ENCODE data around the gene SRP19. TPM values are rescaled to one million over a fixed set of nuclear protein-coding genes. Genes with fewer than 3 reads are reported as not detected.

The SRP19 gene
- total and polyA plus RNA-seq, 10 donors: 29.9 to 90.5 (median 53.7) TPM

GRCh38 chr5:112908854-112909253 is 47.8 kb downstream of the SRP19 start:
- TF ChIP-seq CTCF (IDR thresholded peaks at IDR 0.05 in 8 of 11, conservative IDR thresholded peaks at IDR 0.05 in 3 of 11) (no peak), POLR2A (IDR thresholded peaks at IDR 0.05) (no peak), POLR2AphosphoS5 (IDR thresholded peaks at IDR 0.05) (no peak)
- H3K4me3 ChIP-seq: no peak overlapping the region
- intact Hi-C loops (cut with DNase I; ENCODE audit: low total_unique reads): no loop called here
- no peaks in the 10 kb centered on the region for H3K9me3 ChIP-seq
- DNase-seq: no peak
- H3K36me3 ChIP-seq: peaks cover 0 to 74% (median 10%) of the 10 kb centered on the region in 6 donors
- no peak overlapping the region for H3K27ac ChIP-seq
- H3K4me1 ChIP-seq: peaks cover 0 to 71% (median 20%) of the 10 kb centered on the region in 6 donors
- no peaks in the 10 kb centered on the region for H3K27me3 ChIP-seq (replicated peaks in 1 of 7)

- WGBS, 5 donors: 83 to 100% (median 93%) methylated on average over 1 of the region's 1 CpG
- TF ChIP-seq CTCF (IDR thresholded peaks at IDR 0.05 in 8 of 11, conservative IDR thresholded peaks at IDR 0.05 in 3 of 11): no peak
- TF ChIP-seq POLR2AphosphoS5 (IDR thresholded peaks at IDR 0.05): no peak
- DNase-seq: no peak
- no peak overlapping the region for H3K4me3 ChIP-seq
- no peaks in the 10 kb centered on the region for H3K9me3 ChIP-seq
- H3K4me1 ChIP-seq: peaks cover 4 to 73% (median 24%) of the 10 kb centered on the region in 6 donors
- intact Hi-C loops (cut with DNase I; ENCODE audit: low total_unique reads): loop anchor here (10.0 kb wide), 1 partner anchor 56 kb away; no protein-coding TSS in a partner anchor
- H3K27ac ChIP-seq: no peak overlapping the region
- peaks cover 0 to 85% (median 12%) of the 10 kb centered on the region in 6 donors for H3K36me3 ChIP-seq
- no peaks in the 10 kb centered on the region for H3K27me3 ChIP-seq (replicated peaks in 1 of 7)
Observed at GRCh38 chr5:112910529-112910928, 49.4 kb downstream of the SRP19 start.

GRCh38 chr5:112914584-112914983 is 53.5 kb downstream of the SRP19 start:
- 86 to 94% (median 89%) methylated on average over 4 of the region's 4 CpGs for WGBS, 5 donors

GRCh38 chr5:112915831-112916230 is 54.7 kb downstream of the SRP19 start:
- H3K4me3 ChIP-seq: no peak overlapping the region
- WGBS, 5 donors: 28 to 44% (median 39%) methylated on average over 1 of the region's 1 CpG
- intact Hi-C loops (cut with DNase I; ENCODE audit: low total_unique reads): loop anchor here (10.0 kb wide), 1 partner anchor 61 kb away; no protein-coding TSS in a partner anchor
- no peak for TF ChIP-seq POLR2A (IDR thresholded peaks at IDR 0.05)
- TF ChIP-seq CTCF (IDR thresholded peaks at IDR 0.05 in 8 of 11, conservative IDR thresholded peaks at IDR 0.05 in 3 of 11): no peak
- no peak for TF ChIP-seq POLR2AphosphoS5 (IDR thresholded peaks at IDR 0.05)
- no peaks in the 10 kb centered on the region for H3K9me3 ChIP-seq
- peaks cover 29 to 95% (median 74%) of the 10 kb centered on the region in 6 donors for H3K4me1 ChIP-seq
- H3K27ac ChIP-seq: peak overlapping the region in 1 of 8 donors; percentile 21
- H3K36me3 ChIP-seq: peaks cover 0 to 79% (median 18%) of the 10 kb centered on the region in 6 donors
- DNase-seq: no peak
- no peaks in the 10 kb centered on the region for H3K27me3 ChIP-seq (replicated peaks in 1 of 7)

More at GRCh38 chr5:112914584-112914983, 53.5 kb downstream of the SRP19 start:
- Histone ChIP-seq H3K9me3 (no peaks in the 10 kb centered on the region), H3K27ac (no peak overlapping the region), H3K4me1 (peaks cover 23 to 86% (median 61%) of the 10 kb centered on the region in 6 donors), H3K36me3 (peaks cover 0 to 85% (median 20%) of the 10 kb centered on the region in 6 donors), H3K4me3 (no peak overlapping the region), H3K27me3 (replicated peaks in 1 of 7) (no peaks in the 10 kb centered on the region)
- intact Hi-C loops (cut with DNase I; ENCODE audit: low total_unique reads): loop anchor here (10.0 kb wide), 1 partner anchor 60 kb away; no protein-coding TSS in a partner anchor
- TF ChIP-seq POLR2A (IDR thresholded peaks at IDR 0.05): no peak
- TF ChIP-seq POLR2AphosphoS5 (IDR thresholded peaks at IDR 0.05): no peak
- no peak for TF ChIP-seq CTCF (IDR thresholded peaks at IDR 0.05 in 8 of 11, conservative IDR thresholded peaks at IDR 0.05 in 3 of 11)
- DNase-seq: no peak
